CD4-positive, CD25-positive, alpha-beta regulatory T cell (primary cell): ENCODE results near the gene KLHL42. TPM values are rescaled to one million over a fixed set of nuclear protein-coding genes. Genes with fewer than 3 reads are reported as not detected.

Experiments used
- ATAC-seq, 2 donors: fragments of 150-1000 bp; cut with Tn5 transposase; one replicate each; pipeline ENCODE4 v1.10.0; 2021; ENCODE audit warnings: low read depth in 2 of 2, moderate number of reproducible peaks in 2 of 2, moderate library complexity in 1 of 2
- DNase-seq, 3 donors: peaks; one replicate each; pipeline versions ENCODE4 v3.0.0 to v3.0.0-alpha.2; 2012 to 2022; ENCODE audit warnings: mixed read lengths in 1 of 3
- H3K27ac ChIP-seq: one replicate; pipeline ENCODE4 v1.7.0; 2013; ENCODE audit warnings: mild to moderate bottlenecking, low read length; ENCODE audit not compliant: insufficient read depth, poor library complexity, severe bottlenecking
- H3K27me3 ChIP-seq: one replicate; pipeline ENCODE4 v1.7.0; 2013; ENCODE audit warnings: low read length; ENCODE audit not compliant: control insufficient read depth, insufficient read depth
- H3K36me3 ChIP-seq: one replicate; pipeline ENCODE4 v1.7.0; 2013; ENCODE audit warnings: mild to moderate bottlenecking, low read length, moderate library complexity; ENCODE audit not compliant: control insufficient read depth, insufficient read depth
- H3K4me1 ChIP-seq: 2 replicates; pipeline ENCODE4 v1.7.0; 2013; ENCODE audit warnings: mild to moderate bottlenecking, low read length; ENCODE audit not compliant: insufficient read depth, control insufficient read depth, poor library complexity, severe bottlenecking
- H3K4me3 ChIP-seq: one replicate; pipeline ENCODE4 v1.7.0; 2013; ENCODE audit warnings: low read depth, mild to moderate bottlenecking, low read length, moderate library complexity
- H3K9me3 ChIP-seq, 2 experiments: 1 replicate in 1 of 2; 2 replicates in 1 of 2; pipeline ENCODE4 v1.7.0; 2013; ENCODE audit warnings: low read length in 2 of 2, mild to moderate bottlenecking in 1 of 2, moderate library complexity in 1 of 2; ENCODE audit not compliant: control insufficient read depth in 2 of 2
- H3K27ac Mint-ChIP-seq, 3 donors: one replicate each; pipeline ENCODE4 v1.8.0; 2020 to 2022; ENCODE audit warnings: mild to moderate bottlenecking in 3 of 3, mixed read lengths in 3 of 3, moderate library complexity in 2 of 3
- H3K27me3 Mint-ChIP-seq: one replicate; pipeline ENCODE4 v1.8.0; 2022; ENCODE audit warnings: mild to moderate bottlenecking, mixed read lengths
- H3K36me3 Mint-ChIP-seq: one replicate; pipeline ENCODE4 v1.8.0; 2020; ENCODE audit warnings: mixed read lengths
- H3K4me1 Mint-ChIP-seq, 4 donors: one replicate each; pipeline ENCODE4 v1.8.0; 2020 to 2022; ENCODE audit warnings: mixed read lengths in 4 of 4, mild to moderate bottlenecking in 1 of 4
- H3K4me3 Mint-ChIP-seq, 4 donors: one replicate each; pipeline ENCODE4 v1.8.0; 2020 to 2022; ENCODE audit warnings: mild to moderate bottlenecking in 4 of 4, mixed read lengths in 4 of 4, moderate library complexity in 3 of 4
- H3K9me3 Mint-ChIP-seq, 7 donors: one replicate each; pipeline ENCODE4 v1.8.0; 2020 to 2022; ENCODE audit warnings: mixed read lengths in 7 of 7, mild to moderate bottlenecking in 3 of 7, moderate library complexity in 2 of 7
- polyA plus RNA-seq, 4 donors: library from polyadenylated mRNA; unstranded; fragments of 300-500 nt; fragmentation: Illumina TruSeq; gene quantifications; one replicate each; pipeline ENCODE4 v1.2.3, GENCODE V29; 2021
- total RNA-seq: library from RNA; stranded (reverse); gene quantifications from one replicate; pipeline ENCODE4 v1.2.3, GENCODE V29; 2022

Gene KLHL42
- total and polyA plus RNA-seq, 5 donors from 2014 or later: 10.6 to 23.6 (median 14.2) TPM

DNA sequence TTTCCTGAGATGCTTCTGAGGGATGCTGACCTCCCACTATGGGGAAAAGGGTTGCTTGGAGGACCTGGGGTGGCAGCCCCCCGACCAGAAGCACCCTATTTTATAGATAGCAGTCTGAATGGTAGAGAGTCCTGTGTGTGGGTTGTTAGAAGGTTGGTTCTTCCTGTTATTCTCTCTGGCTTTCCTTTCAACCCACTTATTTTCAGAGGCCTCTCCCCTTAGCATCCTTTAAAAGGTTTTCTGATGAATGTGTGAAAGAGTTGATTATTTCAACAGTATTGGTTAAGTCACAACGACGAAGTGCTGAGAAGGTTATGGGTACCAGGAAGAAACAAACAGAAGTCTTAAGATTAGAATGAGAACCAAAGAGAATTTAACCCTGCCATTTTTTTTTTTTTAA is 20.8 kb downstream of the KLHL42 start:
- Mint-ChIP-seq H3K9me3 (no peaks in the 10 kb centered on the region), H3K4me1 (peaks cover 18 to 36% (median 19%) of the 10 kb centered on the region in 4 donors), H3K36me3 (peaks cover 30% of the 10 kb centered on the region), H3K27me3 (no peaks in the 10 kb centered on the region), H3K4me3 (peak overlapping the region in 2 of 4 donors; percentile 11 to 13), H3K27ac (peak overlapping the region; percentile 72 to 81 (median 75))
- Histone ChIP-seq H3K9me3 (no peaks in the 10 kb centered on the region), H3K4me1 (peaks cover 11% of the 10 kb centered on the region), H3K27ac (no peak overlapping the region), H3K4me3 (no peak overlapping the region), H3K36me3 (peaks cover 27% of the 10 kb centered on the region), H3K27me3 (no peaks in the 10 kb centered on the region)
- DNase-seq: peak in 1 of 3 donors; percentile 71
- ATAC-seq: no peak

DNA sequence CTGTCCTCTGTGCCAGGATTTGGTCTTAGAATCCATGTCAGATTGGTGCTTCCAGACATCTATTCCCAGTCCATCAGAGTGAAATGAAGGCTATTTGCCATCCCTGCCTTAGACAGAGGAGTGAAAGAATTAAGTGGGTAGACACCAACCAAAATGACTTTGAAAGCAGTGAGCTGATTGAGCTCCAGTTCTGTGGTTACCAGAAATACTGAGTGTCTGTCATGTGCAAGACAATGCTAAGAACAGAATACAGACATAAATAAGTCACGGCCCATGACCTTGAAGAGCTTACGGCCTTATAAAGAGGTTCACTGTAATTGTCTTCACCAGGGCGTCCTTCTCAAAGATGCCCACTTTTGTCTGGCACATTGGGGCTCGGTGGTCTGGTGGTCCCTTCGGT is 21.6 kb downstream of the KLHL42 start:
- Mint-ChIP-seq H3K27me3 (no peaks in the 10 kb centered on the region), H3K4me1 (peaks cover 18 to 44% (median 22%) of the 10 kb centered on the region in 4 donors), H3K4me3 (peak overlapping the region in 1 of 4 donors; percentile 42), H3K27ac (peak overlapping the region; percentile 45 to 75 (median 72)), H3K9me3 (no peaks in the 10 kb centered on the region), H3K36me3 (peaks cover 30% of the 10 kb centered on the region)
- H3K27ac ChIP-seq: no peak overlapping the region
- H3K4me1 ChIP-seq: peaks cover 14% of the 10 kb centered on the region
- DNase-seq (no peak), ATAC-seq (no peak)
- H3K9me3 ChIP-seq: no peaks in the 10 kb centered on the region
- H3K36me3 ChIP-seq: peaks cover 21% of the 10 kb centered on the region
- H3K4me3 ChIP-seq: no peak overlapping the region
- no peaks in the 10 kb centered on the region for H3K27me3 ChIP-seq

DNA sequence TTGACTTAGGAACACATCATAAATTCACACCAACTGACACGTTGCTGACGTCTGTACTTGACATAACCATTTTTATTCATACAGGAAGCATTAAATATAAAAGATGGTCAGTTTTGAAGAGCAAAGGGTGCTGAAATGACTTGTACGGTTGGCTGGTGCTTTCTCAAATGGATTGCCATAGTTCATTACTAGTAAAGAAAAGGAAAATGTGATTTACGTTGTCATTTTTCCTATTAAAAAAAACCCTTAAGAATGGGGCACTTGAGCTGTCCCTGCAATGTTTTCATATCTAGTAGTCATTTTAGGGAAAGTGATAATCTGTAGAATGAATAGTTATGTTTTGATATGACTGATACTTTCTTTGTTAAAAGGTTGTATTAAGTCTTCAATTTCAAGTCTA is 22.5 kb downstream of the KLHL42 start:
- Mint-ChIP-seq H3K27me3 (no peaks in the 10 kb centered on the region), H3K4me1 (peaks cover 24 to 53% (median 29%) of the 10 kb centered on the region in 4 donors), H3K27ac (peak overlapping the region; percentile 5 to 75 (median 45)), H3K9me3 (no peaks in the 10 kb centered on the region), H3K36me3 (peaks cover 21% of the 10 kb centered on the region), H3K4me3 (peak overlapping the region in 1 of 4 donors; percentile 33)
- H3K36me3 ChIP-seq: peaks cover 12% of the 10 kb centered on the region
- DNase-seq (no peak), ATAC-seq (no peak)
- H3K27ac ChIP-seq: no peak overlapping the region
- H3K4me3 ChIP-seq: no peak overlapping the region
- no peaks in the 10 kb centered on the region for H3K27me3 ChIP-seq
- no peaks in the 10 kb centered on the region for H3K9me3 ChIP-seq
- H3K4me1 ChIP-seq: peaks cover 20% of the 10 kb centered on the region

DNA sequence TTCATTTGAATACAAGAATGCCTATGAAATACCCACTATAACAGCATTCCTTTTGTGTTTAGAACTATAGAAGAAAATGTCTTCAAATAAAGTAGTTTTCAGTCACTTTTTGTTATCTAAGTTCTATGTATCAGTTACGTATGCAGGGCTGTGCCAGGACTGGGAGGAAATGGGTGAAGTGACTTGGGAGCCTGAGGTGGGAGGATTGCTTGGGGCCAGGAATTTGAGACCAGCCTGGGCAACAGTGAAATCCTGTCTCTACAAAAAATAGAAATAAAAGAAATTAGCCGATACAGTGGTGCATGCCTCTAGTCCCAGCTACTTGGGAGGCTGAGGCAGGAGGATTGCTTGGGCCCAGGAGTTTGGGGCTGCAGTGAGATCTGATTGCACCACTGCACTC is 22.9 kb downstream of the KLHL42 start:
- H3K27ac ChIP-seq: no peak overlapping the region
- H3K27me3 ChIP-seq: no peaks in the 10 kb centered on the region
- Mint-ChIP-seq H3K4me3 (no peak overlapping the region), H3K9me3 (no peaks in the 10 kb centered on the region), H3K27ac (peak overlapping the region in 1 of 3 donors; percentile 78), H3K27me3 (no peaks in the 10 kb centered on the region), H3K36me3 (peaks cover 18% of the 10 kb centered on the region), H3K4me1 (peaks cover 26 to 57% (median 31%) of the 10 kb centered on the region in 4 donors)
- H3K9me3 ChIP-seq: no peaks in the 10 kb centered on the region
- ATAC-seq (no peak), DNase-seq (no peak)
- peaks cover 8% of the 10 kb centered on the region for H3K36me3 ChIP-seq
- no peak overlapping the region for H3K4me3 ChIP-seq
- H3K4me1 ChIP-seq: peaks cover 21% of the 10 kb centered on the region

DNA sequence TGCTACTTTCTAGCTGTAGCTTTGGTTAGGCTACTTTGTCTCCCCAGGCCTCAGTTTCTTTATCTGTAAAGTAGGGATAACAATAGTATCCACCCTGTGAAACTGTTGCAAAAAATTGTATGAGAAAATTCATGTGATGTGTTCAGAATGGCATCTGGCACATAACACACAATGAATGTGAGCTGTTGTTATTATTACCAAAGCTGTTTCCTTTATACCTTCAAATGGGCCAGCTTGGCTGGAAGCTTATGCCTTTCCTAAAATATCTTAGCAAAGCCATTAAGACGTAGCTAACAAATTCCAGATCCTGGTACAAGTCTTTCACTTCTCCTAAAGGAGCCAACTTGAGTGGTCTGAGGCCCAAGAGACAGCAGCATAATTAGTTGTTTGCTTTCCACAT is 25.2 kb downstream of the KLHL42 start:
- Mint-ChIP-seq H3K4me1 (peaks cover 25 to 55% (median 30%) of the 10 kb centered on the region in 4 donors), H3K27me3 (peaks cover 4% of the 10 kb centered on the region), H3K9me3 (no peaks in the 10 kb centered on the region), H3K4me3 (no peak overlapping the region), H3K27ac (no peak overlapping the region), H3K36me3 (peaks cover 7% of the 10 kb centered on the region)
- Histone ChIP-seq H3K4me3 (no peak overlapping the region), H3K27ac (no peak overlapping the region), H3K4me1 (peaks cover 21% of the 10 kb centered on the region), H3K27me3 (no peaks in the 10 kb centered on the region), H3K36me3 (no peaks in the 10 kb centered on the region), H3K9me3 (no peaks in the 10 kb centered on the region)
- DNase-seq (no peak), ATAC-seq (no peak)

DNA sequence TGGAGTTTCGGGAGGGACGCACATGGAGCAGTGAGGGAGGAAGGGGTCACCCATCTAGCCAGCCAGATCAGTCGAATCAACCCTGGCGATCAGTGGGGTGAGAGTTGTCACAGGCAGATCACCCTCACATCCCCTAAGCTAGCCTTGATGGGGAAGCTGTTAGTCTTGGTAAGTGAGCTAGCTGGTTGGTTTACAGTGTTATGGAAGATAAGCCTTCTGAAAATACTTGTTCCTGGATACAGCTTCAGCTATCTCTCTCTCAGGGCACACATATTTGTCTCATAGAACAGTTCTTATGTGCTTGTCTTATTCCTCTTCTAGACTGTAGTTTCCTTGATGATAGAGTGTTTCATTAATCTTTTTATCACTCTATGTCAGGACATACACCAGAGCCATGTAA is 26.2 kb downstream of the KLHL42 start:
- Histone ChIP-seq H3K36me3 (no peaks in the 10 kb centered on the region), H3K4me1 (peaks cover 13% of the 10 kb centered on the region), H3K27ac (no peak overlapping the region), H3K27me3 (no peaks in the 10 kb centered on the region), H3K4me3 (no peak overlapping the region), H3K9me3 (no peaks in the 10 kb centered on the region)
- H3K27ac Mint-ChIP-seq: peak overlapping the region; percentile 15 to 89 (median 71)
- no peak for ATAC-seq
- H3K27me3 Mint-ChIP-seq: peaks cover 4% of the 10 kb centered on the region
- no peaks in the 10 kb centered on the region for H3K9me3 Mint-ChIP-seq
- H3K4me3 Mint-ChIP-seq: peak overlapping the region in 1 of 4 donors; percentile 36
- DNase-seq: no peak
- peaks cover 16 to 50% (median 22%) of the 10 kb centered on the region in 4 donors for H3K4me1 Mint-ChIP-seq
- no peaks in the 10 kb centered on the region for H3K36me3 Mint-ChIP-seq

DNA sequence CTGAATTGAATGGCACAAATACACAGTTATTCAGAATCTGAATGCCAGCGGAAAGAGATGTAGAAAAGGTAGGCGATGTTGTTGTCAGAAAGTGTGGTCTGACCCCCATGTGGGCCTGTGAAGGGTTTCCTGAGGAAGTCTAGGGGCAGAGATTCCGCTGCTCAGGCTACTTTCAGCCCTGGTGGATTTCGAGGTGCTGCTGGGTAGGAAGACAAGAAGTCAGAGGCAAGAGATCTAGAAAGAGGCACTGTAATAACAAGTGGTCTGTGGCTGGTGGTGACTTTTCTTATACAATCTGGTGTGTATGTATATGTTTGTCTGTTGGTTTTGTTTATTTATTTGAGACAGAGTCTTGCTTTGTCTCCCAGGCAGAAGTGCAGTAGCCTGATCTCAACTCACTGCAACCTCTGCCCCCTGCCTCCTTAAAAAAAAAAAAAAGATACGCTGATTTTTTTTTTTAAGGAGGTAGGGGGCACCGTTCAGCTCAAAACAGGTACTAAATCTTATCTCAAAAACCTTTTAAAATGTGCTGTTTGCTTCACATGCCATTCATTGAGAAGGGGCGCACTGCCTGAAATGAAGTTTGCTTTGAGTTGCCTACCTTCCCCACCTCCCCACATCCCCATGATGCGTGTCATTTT is 27.1 kb downstream of the KLHL42 start:
- H3K27ac Mint-ChIP-seq: peak overlapping the region; percentile 15 to 97 (median 89)
- H3K27me3 Mint-ChIP-seq: peaks cover 4% of the 10 kb centered on the region
- Histone ChIP-seq H3K9me3 (no peaks in the 10 kb centered on the region), H3K4me3 (no peak overlapping the region), H3K4me1 (peaks cover 10% of the 10 kb centered on the region), H3K36me3 (no peaks in the 10 kb centered on the region), H3K27ac (no peak overlapping the region), H3K27me3 (no peaks in the 10 kb centered on the region)
- ATAC-seq: peak; percentile 52 to 67
- H3K4me3 Mint-ChIP-seq: peak overlapping the region; percentile 16 to 86 (median 46)
- DNase-seq: peak in 2 of 3 donors; percentile 28 to 73
- H3K9me3 Mint-ChIP-seq: no peaks in the 10 kb centered on the region
- H3K36me3 Mint-ChIP-seq: no peaks in the 10 kb centered on the region
- H3K4me1 Mint-ChIP-seq: peaks cover 12 to 41% (median 17%) of the 10 kb centered on the region in 4 donors

DNA sequence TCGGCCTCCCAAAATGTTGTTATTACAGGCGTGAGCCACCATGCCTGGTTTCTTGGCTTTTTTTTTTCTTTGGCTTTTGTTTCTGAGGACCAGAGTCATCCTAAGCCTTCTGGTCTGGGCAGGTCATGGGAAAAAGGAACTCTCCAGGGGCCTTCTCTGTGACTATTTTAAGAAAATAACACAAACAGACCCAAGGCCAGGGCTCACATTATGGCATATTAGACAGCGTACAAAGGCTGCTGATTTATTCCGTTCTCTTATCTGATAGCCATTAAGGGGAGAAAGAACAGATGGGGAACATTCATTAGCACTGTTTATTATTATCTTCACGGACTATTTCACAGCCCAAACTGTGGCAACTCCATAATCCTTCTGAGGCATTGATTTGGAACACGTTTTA is 28.8 kb downstream of the KLHL42 start:
- no peak overlapping the region for H3K4me3 Mint-ChIP-seq
- H3K27ac Mint-ChIP-seq: peak overlapping the region in 1 of 3 donors; percentile 3
- H3K9me3 Mint-ChIP-seq: no peaks in the 10 kb centered on the region
- peaks cover 7 to 33% (median 15%) of the 10 kb centered on the region in 4 donors for H3K4me1 Mint-ChIP-seq
- Histone ChIP-seq H3K27ac (no peak overlapping the region), H3K36me3 (no peaks in the 10 kb centered on the region), H3K27me3 (no peaks in the 10 kb centered on the region), H3K4me1 (peaks cover 10% of the 10 kb centered on the region), H3K4me3 (no peak overlapping the region), H3K9me3 (no peaks in the 10 kb centered on the region)
- no peaks in the 10 kb centered on the region for H3K36me3 Mint-ChIP-seq
- no peak for DNase-seq
- no peak for ATAC-seq
- H3K27me3 Mint-ChIP-seq: peaks cover 4% of the 10 kb centered on the region
